ENCODE results near the gene IFIT1B.
"Not testable (repeated sequence)": the region's sequence is repeated elsewhere in the genome, so short reads cannot be mapped to it uniquely, and the experiment has no call there.

IFIT1B gene, protein sequence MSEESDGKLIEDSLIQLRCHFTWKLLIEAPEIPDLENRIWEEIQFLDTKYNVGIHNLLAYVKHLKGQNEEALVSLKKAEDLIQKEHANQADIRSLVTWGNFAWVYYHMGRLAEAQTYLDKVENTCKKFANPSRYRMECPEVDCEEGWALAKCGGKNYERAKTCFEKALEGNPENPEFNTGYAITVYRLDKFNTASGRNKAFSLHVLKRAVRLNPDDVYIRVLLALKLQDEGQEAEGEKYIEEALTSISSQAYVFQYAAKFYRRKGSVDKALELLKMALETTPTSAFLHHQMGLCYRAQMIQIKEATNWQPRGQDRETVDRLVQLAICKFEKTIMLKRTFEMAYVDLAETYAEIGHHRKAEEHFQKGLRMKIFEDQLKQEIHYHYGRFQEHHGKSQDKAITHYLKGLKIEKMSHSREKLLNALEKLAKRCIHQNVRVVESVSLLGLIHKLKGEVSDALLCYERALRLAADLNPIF

DNA sequence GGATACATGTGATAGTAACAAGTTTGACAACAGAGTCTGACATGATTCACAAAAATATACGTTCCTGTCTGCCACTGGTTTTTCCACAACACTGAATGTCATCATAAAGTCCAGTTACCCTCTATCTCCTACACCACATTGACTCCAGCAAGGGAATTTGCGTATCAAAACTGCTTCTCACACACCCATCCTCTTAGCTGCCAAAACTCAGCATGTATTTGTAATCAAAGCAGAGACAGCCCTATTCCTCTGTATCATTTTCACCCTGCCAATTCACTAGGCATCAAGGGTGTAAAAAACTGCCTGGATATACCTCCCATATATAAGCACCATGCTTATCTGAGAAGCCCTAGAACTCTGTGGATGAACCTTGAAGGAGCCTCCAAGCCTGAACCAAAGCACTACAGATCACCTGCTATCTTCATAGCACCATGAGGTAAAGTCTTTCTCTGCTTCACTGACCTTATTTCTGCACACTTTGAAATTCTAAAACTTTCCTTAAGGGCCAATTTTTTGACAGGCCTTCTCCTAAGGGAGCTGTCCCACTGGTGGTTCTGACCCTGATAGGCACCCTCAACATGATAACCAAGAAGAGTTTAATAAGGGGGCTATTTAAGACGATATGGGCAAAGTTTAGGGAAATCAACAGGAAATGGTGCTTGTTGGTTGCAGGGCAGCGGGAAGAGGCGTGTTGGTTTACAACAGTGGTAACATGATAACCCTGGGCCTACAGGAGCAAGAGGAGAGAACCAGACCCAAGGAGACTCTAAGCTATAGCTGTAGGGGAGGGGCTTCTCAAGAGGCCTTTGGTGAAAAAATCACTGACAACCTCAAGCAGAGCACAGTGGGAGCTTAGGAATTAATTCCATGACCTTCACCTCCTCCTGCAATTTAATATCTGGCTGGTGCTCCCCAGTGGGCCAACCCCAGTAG lies at the start of gene IFIT1B:
Gene IFIT1B, plus strand, starts transcription at position 352 of the 933 bp plus-strand sequence. Its CDS starts 80 bp downstream, at position 432.
- no peak for DNase-seq

DNA sequence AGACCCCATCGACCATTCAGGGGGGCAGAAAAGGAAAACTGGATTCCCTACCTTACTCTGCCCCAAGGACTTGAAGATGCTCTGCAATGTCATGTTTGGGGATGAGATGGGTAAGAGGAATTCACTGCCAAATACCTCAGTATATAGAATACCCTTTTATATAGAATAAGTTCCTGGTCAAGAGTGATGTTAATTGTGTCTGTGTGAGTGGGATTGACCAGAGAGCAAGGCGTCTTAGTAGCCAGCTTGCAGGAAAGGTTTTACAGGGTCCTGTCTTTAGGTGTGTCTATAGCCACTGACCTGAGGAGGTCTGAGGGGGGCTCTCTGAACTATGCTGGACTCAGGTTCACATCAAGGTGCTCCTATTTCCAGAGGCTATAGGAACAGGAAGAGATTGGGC lies 48.7 kb upstream of the IFIT1B start:
- no peak for DNase-seq

DNA sequence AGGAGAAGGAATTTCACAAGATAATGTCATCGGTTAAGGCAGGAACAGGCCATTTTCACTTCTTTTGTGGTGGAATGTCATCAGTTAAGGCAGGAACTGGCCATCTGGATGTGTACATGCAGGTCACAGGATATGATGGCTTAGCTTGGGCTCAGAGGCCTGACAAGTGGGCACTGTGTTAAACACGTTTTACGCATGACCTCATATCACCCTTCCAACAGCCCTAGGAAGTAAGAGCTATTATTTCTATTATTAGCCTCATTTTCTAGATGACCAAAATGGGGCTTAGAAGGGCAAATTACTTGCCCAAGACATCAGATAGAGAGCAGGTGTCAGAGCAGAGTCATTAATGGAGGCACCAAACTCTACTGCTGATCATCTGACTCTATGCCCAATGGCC lies 47.8 kb upstream of the IFIT1B start:
- DNase-seq: not testable (repeated sequence)

DNA sequence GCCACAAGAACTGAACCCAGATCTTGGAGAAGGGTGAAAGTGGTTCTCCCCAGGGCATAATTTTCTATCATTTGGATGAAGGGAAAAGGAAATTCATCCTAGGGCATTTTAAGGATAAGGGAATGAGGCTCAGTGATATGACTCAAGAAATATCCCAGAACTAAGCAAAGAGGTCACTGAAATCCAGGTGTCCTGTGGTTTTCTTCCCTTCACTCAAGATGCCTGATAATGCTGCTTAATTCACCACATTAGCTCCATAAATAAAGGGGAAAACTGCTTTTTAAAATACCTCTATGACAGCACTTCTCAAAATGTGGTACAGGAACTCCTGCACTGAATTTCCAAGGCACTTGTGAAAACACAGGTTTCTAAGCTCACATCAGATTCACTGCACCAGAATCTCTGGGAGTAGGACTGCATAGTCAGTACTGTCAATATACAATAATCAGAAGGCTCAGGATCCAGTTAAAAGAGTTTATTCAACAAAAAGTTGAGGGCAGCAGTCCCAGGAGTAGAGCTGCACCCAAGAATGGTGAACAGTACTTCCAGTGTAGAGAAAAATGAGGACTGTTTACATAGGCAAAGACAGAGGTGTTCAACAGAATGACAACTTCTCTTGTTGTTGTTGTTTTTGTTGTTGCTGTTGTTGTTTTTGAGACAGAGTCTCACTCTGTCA lies 47.2 kb upstream of the IFIT1B start:
- no peak for DNase-seq

DNA sequence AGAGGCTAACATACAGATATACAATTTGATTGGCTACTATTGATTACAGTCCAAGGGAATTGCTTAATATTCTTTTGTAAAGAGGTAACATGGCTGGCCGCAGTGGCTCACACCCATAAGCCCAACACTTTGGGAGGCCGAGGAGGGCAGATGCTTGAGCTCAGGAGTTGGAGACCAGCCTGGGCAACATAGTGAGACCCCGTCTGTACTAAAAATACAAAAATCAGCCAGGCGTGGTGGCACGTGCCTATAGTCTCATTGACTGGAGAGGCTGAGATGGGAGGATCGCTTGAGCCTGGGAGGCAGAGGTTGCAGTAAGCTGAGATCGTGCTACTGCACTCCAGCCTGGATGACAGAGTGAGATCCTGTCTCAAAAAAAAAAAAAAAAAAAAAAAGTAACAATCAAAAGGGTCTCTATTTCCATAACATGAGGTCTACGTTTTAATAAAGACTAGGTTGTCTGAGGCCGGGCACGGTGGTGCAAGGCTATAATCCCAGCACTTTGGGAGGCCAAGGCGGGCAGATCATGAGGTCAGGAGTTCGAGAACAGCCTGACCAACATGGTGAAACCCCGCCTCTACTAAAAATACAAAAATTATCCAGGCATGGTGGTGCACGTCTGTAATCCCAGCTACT lies 46.3 kb upstream of the IFIT1B start:
- DNase-seq: not testable (repeated sequence)

DNA sequence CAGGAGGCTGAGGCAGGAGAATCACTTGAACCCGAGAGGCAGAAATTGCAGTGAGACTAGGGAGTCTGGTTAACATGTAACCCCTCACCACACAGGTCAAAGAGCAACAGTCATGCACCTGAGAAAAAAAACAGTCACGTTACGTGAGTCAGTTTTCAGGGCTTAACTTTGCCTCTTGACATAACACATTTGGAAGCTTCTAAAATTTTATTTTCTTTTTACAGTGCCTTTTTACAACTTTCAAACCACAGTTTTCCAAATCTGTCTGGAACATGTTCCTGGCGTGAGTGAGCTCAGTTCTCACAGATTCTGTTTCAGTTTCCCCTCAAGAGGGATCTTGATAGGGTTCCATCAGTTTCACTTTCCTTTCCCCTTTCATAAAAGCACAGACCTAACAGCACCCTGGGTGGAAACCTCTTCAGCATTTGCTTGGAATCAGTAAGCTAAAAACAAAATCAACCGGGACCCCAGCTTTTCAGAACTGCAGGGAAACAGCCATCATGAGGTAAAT lies 45.7 kb upstream of the IFIT1B start:
- DNase-seq: no peak

DNA sequence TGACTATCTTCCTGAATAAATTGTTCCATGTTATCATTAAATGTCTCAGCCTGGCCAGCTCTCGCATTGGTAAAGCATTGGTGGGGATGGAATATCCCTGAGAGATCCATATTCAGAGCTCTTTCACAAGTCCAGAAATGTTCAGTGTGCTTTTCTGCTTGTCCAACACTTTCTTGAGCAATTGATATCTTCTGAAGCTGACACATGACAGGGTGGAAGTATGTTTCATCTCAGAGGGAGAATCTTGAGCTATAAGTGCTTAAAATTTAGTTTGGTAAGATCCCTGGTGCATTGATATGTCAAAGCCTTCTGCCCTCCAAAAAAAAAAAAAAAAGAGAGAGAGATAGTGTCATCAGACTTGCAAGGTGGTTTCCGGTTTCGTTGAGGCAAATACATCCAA lies 42.6 kb upstream of the IFIT1B start:
- DNase-seq: no peak

DNA sequence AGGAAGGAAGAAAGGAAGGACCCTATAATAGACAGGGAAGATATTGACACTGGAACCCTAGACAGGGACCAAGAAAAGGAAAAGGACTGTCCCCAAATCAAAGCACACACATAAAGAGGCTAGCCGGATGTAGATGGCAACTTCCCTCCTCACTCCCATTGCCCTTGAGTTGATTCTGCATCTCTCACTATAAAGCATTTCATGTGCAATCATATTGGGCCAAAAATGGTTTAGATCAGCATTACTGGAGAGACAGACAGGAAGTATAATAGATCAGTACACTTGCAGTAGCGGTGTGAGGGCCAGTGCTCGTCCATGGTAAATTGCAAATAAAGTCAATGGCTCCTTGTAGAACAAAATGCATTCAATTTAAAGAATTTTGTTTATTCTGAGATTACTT lies 41.6 kb upstream of the IFIT1B start:
- no peak for DNase-seq

DNA sequence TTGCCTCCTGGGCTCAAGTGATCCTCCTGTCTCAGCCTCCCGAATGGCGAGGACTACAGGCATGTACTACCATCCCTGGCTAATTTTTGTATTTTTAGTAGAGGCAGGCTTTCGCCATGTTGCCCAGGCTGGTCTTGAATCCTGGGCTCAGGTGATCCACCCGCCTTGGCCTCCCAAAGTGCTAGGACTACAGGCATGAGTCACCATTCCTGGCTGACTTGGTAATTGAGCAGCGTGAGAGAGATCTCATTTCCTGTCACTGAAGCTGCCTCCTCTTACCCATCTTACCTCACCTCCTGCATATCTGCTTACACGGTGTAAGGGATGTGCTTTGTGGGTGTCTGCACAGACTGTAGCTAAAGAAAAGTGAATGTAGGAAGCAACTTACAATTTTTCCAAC lies 40.4 kb upstream of the IFIT1B start:
- no peak for DNase-seq

DNA sequence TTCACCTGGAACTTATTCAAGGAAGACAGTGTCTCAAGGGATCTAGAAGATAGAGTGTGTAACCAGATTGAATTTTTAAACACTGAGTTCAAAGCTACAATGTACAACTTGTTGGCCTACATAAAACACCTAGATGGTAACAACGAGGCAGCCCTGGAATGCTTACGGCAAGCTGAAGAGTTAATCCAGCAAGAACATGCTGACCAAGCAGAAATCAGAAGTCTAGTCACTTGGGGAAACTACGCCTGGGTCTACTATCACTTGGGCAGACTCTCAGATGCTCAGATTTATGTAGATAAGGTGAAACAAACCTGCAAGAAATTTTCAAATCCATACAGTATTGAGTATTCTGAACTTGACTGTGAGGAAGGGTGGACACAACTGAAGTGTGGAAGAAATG lies 39.1 kb upstream of the IFIT1B start:
- DNase-seq: no peak

DNA sequence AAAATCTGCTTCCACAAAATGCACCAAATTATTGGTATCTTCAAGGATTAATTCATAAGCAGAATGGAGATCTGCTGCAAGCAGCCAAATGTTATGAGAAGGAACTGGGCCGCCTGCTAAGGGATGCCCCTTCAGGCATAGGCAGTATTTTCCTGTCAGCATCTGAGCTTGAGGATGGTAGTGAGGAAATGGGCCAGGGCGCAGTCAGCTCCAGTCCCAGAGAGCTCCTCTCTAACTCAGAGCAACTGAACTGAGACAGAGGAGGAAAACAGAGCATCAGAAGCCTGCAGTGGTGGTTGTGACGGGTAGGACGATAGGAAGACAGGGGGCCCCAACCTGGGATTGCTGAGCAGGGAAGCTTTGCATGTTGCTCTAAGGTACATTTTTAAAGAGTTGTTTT lies 38.0 kb upstream of the IFIT1B start:
- no peak for DNase-seq

DNA sequence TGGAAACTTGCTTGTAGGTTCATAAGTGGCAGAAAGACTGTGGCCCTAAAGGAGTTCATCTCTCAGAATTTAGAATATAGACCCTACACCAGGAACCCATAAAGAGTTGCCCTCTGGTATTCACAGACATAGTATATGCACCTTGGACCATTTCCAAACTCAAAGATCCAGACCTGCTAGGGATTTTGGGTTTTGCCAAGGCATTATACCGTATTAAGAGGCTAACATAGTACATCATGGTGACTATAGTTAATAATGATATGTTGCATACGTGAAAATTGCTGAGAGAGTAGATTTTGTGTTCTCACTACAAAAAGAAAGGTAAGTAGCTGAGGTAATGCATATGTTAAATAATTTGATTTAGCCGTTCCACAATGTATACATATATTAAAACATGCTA lies 36.2 kb upstream of the IFIT1B start:
- no peak for DNase-seq

DNA sequence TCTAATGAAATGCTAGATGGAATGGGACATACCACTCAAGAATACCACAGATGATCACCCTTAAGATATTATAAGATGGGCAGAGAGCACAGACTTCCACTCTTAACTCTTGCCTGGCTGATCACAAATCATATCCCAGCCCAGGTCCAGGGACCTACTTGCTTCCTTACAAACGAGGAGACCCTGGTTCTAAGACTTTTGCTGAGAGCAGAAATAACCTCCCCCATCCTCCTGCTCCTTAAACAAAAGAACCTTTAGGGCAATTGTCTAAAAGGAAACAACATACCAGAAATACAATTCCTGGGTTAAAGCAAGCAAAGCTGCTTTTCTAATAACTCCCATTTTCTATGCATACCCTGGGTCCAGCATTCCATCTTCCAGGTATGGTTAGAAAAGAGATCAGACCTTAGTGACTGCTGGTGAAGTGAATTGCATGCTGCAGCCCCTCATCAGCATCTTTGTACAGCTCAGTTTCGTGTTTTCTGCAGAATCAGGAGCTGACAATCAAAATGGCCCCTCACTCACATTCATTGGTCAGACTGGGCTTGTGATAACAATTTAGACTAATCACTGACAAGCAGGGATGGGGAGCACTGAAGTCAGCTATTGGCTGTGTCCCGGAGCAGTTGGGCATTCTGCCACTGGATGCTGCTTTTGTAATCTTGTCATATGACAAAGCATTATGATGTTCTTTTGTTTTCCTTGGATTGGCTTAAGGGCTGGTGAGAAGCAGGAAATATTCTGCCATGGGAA lies 35.5 kb upstream of the IFIT1B start:
- DNase-seq: no peak

DNA sequence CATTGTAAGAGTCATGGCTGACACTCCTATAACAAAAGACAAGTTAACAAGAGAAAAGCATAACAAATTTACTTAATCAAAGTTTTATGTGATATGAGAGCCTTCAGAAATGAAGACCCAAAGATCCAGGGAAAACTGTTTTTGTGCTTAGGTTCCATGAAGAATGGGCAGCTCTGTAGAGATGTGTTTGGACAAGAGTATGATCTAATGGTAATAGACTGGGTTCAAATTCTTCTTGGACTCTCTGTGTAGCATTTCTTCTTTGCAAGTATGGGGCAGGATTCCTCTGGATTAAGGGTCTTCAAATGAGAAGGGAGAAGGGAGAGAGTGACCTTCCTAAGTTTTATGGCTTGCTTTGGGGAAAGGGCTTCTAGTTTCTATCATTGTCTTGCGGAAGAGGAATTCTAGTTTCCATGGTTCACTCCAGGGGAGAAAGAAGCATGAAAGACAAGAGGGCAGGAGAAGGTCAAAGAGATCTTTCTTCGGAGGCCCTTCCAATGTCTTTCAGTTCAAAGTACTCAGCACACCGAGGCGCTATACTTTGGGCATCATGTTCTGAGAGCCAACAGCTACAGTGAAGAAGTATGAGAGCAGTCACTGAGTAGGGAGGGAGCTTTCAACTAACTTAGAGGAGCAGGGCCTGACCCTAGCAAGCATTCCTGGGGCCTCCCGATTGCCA lies 34.6 kb upstream of the IFIT1B start:
- no peak for DNase-seq

DNA sequence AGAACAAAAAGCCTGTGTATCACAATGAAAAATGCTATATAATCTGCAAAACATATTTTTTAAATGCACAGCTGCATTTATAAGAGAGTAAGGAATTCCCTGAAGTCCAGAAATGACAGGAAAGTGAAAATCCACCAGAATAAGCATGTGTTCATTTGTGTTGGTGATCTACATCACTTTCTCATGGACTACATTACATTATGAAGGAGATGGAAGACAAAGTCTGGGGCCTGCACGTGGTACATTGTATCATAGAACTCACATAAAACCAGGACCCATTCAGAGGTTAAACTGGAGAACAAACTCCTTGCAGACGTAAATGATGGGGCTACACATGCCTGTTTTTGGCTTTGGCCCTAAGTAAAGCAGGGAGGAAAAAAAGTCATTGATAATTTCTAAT lies 33.7 kb upstream of the IFIT1B start:
- no peak for DNase-seq

DNA sequence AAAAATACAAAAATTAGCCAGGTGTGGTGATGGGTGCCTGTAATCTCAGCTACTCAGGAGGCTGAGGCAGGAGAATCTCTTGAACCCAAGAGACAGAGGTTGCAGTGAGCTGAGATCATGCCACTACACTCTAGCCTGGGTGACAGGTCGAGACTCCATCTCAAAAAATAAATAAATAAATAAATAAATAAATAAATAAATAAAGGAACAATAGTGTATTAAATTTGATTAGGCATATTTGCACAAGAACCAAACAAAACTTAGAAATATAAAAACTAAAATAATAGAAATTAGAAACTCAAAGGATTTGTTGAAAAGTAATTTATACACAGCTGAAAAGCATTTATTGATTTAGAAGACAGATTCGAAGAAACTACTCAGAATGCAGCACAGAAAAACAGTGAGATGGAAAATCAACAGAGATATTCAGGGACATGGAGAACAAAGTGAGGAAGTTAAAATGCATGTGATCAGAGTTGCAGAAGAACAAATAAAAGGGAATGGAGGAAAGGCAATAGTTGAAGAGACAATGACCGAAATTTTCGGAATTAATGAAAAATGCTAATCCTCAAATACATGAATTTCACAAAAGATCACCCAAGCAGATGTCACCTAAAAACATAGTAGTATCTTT lies 32.4 kb upstream of the IFIT1B start:
- DNase-seq: no peak

DNA sequence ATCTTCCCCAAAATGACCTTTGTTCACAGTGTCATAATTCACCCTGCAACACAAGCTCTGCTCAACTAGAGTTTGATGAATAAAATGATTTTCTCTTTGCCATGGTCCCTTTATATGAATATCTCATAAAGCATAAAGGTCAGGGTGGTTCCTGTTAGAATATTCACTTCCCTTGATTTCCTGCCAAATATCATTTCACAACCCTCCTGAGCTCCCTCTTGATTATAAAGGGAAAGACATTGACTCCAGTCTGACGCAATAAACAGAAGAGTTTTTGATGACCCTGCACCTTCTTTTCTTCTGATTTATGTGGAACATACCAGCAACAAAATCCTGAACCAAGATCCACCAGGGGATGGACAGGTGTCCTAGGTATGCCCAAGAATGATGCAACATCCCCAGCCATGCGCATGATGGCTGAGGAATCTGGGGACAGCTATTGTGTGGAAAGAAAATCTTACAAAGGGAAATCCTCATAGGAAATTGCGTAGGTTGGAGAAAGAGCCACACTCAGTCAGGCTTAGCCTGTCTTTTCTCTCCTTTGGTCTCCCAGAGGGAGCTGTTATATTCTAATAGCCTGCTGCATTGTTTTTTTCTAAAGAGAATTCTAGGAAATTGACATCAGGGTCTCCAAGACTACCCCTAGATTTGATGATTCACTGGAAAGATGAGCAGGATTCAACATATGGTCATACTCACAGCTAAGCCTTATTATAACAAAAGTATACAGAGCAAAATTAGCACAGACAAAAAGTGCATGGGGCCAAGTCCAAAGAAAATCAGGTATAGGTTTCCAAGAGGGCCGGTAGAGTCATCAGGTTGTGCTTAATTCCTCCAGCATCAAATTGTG lies 31.2 kb upstream of the IFIT1B start:
- no peak for DNase-seq

DNA sequence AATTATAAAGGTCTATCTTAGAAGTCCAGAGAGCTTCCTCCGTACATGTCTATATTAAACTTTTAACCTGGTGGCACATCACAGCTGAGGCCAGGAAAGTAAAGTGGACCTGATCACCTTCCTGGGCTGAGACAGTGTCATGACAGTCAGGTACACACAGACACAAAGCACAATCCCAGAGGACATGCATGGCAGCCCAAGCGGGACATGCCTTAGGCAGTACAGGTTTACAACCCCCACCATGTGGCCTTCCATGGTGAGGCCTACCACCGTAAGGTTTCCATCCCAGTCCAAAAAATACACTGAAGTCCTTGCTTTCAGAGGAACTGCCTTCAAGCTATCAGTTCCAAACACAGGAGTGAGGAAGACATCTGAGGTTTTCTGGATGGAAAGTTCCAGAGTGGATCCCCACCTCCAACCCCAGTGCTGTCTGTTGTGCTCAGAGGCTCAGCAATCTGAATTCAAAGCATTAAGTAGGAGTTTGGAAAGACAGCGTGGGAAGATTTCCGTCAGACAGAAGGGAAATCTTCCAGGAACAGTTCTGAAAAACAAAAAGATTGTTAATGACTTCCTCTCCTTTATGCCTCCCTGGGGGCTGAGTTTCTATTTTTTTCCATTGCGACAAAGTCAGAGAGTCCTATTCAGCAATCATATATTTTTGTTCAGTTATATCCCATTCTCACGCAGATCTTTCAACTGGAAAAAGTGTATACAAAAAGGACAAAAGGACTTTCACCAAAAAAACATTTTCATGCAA lies 30.0 kb upstream of the IFIT1B start:
- no peak for DNase-seq

DNA sequence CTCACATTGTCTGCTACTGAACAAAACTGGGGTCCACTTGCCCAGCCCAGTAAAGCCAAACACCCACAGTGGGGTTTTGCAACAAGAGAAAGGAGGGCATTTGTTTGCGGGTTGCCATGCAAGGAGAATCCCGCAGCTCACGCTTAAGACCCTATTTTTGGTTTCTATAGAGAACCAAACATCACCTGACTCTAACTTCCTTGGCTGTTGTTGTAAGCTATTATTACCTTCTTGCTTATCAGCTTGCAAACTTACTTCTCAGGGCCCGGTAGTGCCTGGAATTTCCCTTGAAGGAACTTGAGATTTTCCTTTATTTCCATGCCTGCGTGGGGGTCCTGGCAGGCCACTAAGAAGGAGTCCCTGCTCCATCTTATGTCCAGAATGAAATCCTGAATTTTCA lies 29.4 kb upstream of the IFIT1B start:
- DNase-seq: no peak

All from activated T-cell treated with anti-CD3 and anti-CD28 coated beads, Interleukin-2, amount 50 U/mL, for 1 hour (primary cell).